Stimulated activated CD8-positive, alpha-beta memory T cell treated with anti-CD3 and anti-CD28 coated beads, Interleukin-12 subunit alpha, Interleukin-12 subunit beta, amount 100 ng/mL, for 24 hours (primary cell): ENCODE data around the gene SDK2.
"Not testable (repeated sequence)": the region's sequence is repeated elsewhere in the genome, so short reads cannot be mapped to it uniquely, and the experiment has no call there.

Source experiments
- DNase-seq: peaks from one replicate; pipeline ENCODE4 v3.0.0-alpha.2; 2020; ENCODE audit errors: extremely low read depth

Gene SDK2

GRCh38 chr17:73343739-73344454 lies 300.3 kb downstream of the SDK2 start:
- DNase-seq = no peak

DNA sequence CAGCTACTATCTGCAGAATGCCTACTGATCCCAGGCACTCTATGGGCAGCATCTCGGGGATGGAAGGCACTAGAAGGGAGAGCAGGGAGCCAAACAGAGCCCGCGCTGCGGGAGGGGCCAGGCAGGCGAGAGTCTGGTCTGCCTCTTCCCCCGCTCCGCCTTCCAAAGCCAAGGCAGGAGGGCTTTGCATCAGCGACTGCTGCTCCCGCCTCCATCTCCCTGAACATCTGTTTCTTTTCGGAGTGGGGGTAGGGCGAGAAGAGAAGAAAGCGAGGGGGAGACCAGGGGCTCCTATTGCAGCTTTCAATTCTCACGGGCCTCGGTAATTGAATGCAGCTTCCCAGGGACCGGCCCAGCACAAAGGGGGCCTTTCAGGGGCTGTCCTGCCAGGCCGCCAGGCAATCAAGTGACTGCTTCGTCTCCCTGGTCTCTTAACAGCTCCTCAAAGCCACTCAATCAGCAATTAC lies 301.0 kb downstream of the SDK2 start:
- no peak for DNase-seq

DNA sequence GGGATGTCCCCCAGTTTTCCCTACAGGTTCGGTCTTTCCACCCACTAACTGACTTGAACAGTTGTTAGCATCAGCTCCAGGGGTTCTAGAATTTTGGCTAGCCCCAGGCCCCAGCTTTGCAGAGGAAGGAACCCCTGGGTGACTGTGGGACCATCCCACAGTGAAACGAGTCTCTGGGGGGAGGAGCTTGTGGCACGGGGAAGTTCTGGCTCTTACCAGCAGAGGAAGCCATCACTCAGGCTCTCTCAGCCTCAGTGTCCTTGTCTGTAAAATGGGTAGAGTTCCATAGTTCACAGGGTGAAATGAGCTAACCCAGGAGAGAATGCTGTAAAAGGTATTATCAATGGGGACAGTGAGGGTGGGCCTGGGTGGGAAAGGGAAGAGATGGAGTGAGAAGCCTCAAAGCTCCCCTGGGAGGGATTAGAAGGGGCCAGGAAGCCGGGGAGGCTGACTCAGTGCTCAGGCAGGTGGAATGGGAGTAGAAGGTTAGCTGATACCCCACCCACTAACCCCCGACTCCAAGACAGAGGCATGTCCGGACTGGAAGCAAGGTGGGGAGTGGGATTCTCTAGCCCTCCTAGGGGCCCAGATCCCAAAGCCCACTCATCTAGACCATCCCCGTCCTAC lies 301.6 kb downstream of the SDK2 start:
- DNase-seq = no peak

- DNase-seq = no peak
Observed at GRCh38 chr17:73342050-73342522, 302.2 kb downstream of the SDK2 start.

- DNase-seq = no peak
Observed at GRCh38 chr17:73341350-73342049, 302.7 kb downstream of the SDK2 start.

DNA sequence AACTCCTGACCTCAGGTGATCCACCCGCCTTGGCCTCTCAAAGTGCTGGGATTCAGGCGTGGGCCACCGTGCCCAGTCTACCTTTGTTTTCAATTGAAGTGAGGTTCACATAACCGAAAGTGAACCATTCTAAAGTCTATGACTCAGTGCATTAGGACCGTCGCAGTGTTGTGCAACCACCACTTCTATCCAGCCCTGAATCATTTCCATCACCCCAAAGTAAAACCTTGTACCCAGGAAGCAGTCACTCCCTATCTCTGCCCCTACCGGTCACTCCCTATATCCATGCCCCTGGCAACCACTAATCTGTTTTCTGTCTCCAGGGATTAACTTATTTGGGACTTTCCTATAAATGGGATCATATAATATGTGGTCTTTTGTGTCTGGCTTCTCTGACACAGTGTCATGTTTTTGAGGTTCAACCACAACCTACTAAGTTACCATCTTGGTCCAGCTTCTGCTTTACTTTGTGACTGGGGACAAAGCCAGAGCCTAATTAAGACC lies 304.1 kb downstream of the SDK2 start:
- DNase-seq = no peak

DNA sequence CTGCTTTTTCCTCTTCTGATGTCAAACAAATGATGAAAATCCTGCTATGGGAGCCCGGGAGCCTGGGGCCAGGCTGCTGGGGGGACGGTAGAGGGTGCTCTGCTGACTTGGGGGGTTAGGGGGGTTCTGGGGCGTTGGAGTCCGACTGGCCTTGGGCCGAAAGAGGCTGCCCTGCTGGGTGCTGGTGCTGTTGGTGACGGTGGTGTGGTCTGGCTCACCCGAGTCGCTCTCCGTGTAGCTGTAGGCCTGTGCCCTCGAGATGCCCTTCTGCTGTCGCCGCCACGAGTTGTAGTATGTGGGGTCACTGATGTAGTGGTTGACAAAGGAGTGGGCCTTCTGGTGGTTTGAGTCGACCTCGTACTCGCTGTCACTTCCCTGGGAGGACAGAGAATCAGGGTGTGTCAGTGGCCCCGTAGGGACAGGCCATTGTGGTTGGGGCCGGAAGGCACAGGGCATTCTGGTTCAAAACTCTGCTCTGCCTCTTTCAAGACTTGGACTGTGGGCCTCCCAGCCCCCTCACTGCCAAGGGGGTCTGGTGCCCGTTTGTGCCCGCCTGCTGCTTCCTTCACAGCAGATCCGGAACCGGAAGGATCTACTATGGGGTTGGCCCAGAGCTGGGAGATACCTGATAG lies 305.6 kb downstream of the SDK2 start:
- no peak for DNase-seq

DNA sequence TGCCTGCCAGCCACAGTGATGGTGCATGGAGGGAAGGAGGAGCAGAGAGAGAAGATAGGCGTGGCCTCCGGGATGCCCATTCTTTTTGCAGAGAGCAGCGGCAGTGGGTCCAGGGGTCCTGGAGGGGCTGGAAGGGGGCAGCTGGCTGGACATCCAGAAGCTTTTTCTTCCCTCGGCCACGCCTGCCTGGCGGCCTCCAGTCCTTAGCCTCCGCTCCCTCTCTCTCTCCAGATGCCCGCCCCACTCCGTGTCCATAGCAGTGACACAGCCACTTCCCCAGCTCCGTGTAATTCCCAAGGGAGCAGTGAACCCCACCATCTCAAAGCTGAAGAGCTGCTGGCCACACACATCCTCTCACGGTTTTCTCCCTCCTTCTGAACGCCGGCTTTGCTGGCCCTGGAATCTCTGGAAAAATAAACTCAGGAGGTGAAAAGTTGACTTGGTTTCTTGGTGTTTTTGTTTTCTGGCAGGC lies 306.2 kb downstream of the SDK2 start:
- no peak for DNase-seq

GRCh38 chr17:73337330-73337710 lies 306.9 kb downstream of the SDK2 start:
- no peak for DNase-seq

- DNase-seq = no peak
Observed at GRCh38 chr17:73336408-73337329, 307.6 kb downstream of the SDK2 start.

DNA sequence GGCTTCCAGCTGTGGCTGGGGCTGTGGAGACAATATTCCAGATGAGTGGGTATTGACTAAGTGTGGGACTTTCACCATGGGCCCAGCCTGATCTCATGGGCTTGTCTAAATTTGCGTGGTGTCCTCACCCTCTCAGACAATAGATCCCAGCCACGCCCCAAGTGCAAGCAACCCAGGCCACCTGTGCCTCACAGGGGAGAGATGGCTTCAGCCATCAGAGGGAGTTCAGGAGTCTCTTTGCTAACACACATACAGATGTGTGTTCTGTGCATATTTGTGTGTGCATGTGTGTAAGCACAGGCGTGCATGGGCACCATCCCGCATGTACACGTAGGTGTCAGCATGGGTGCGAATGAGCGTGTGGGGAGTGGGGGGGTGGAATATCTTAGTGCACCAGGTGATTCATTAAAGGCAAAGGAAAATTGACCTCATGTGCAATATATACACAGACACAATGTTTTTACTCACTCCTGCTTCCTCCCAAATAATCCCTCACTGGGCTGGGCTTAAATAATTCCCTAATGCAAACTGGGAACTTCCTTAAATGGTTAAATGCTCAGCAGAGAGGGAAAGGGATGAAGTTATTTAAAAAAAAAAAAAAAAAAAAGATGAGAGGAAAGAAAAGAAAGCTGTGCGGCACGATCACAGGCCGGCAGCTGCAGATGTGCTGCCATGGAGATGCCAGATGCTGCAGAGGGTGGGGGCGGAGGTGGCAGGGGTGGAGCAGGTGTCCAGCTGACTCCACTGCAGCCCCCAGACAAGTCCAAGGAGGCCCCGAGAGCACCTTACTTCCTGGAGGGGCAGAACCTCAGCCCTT lies 308.4 kb downstream of the SDK2 start:
- DNase-seq = no peak

DNA sequence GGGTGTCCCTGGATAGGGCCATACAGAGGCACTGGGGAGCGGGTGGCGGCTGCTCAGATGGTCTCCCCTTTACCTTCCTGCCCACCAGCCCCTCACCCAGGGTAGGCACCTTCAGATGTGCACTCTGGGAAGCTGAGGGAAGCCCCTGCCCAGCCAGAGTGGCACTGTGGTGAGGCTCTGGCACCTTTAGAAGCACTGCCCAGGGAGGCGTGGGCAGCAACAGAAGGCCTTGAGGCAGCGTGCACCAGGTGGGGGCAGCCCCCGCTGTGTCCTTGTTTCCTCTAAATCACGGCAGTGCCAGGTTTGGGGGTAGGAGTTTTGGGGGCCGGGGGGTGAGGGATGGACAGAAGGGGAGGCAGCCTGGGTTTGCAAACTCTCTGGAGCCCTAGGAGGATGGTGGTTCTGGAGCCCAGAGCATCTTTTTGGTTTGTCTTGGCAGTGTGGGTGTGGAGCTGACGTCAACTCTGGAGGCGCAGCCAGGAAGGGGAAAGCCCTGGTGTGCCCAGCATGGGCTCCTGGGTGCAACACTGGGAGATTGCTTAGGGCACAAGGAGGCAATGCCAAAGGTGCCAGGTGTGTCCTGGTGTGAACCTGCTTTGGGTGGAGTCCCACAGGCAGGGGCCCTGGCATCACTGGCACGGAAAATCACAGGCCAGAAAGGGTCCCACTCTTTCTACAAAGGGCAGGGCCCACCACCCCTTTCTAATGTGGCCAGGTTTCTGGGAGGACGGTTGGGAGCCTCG lies 309.3 kb downstream of the SDK2 start:
- no peak for DNase-seq

- DNase-seq = not testable (repeated sequence)
Observed at GRCh38 chr17:73333445-73333844, 310.8 kb downstream of the SDK2 start.

DNA sequence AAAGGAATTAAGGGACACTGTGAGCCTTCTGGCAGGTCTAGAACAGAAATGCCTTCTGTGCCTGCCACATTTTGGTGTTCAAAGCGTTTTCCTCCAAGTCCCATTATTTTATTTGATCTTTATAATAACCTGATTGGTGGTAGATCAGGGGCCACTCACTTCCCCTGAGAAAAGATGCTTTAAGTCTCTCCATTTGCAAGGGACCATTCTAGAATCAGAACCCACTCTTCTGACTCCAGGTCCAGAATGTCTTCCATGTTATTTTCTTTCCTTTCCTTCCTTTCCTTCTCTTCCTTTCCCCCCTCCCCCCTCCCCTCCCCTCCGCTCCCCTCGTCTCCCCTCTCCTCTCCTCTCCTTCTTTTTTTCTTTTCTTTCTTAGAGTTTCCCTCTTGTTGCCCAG lies 313.2 kb downstream of the SDK2 start:
- no peak for DNase-seq

- DNase-seq = no peak
Observed at GRCh38 chr17:73327676-73328075, 316.6 kb downstream of the SDK2 start.

DNA sequence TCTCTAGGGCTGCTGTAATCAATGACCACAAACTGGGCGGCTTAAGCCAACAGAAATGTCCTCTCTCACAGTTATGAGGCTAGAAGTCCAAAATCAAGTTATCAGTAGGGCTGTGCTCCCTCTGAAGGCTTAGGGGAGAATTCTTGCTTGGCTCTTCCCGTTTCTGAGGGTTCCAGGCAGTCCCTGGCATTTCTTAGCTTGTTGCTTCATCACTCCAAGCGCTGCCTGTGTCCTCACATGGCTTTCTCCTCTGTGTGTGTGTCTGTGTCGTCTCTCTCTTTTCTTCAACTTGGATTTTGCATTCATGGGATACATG lies 318.8 kb downstream of the SDK2 start:
- no peak for DNase-seq

DNA sequence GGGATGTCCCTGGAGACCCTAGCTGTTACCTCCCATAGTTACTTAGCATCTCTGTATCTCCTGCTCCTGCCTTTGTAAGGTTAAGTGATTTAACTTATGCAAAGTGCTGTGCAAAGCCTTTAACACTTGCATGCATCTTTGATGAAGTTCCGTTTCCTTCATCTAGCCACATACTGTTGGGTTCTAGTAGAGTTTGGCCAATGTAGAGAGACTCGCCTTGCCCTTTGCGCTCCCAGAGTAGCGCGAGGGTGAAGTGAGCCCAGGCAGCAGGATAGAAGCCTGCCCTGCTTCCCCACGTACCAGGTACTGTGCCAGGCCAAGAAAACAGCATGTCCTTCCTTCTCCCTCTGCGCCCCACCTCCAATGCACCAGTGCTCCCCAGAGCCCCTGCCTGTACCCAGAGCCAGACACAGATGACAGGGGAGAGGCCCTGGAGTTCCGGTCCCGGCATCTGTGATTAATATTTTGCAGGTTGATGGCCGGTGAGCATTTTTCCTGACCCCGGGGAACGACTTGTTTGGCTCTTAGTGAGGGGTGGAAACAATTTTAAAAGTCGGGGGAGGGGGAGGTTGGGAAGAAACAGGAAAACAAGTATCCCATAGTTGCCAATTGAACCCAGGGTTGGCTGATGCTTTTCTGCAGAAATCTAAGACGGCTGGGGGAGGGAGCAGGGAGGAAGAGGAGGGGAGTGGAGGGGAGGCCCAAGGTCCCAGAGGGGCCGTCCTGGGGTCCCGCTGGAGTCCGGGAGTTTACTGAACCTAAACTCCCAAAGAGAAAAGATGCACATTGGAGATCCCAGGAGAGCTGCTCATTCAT lies 319.3 kb downstream of the SDK2 start:
- DNase-seq = no peak

DNA sequence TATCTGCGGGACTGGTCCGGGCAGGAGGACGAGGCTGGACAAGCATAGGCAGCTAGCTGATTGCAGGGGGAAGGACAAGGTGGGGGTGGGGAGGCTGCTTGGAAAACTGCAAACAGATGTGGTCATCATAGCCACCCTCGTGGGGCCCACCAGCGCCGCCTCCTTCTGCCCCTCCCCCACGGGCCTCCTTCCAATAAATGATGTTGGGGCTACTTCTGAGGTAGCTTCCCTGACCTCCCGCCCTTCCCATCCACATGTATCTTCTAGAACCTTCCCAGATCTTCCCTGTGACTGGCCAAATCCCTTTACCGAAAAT lies 320.1 kb downstream of the SDK2 start:
- DNase-seq = no peak
